HTERT RPE-1 (cell line): Measurements from ENCODE around the gene C2orf80.
"Not testable (repeated sequence)": the region's sequence is repeated elsewhere in the genome, so short reads cannot be mapped to it uniquely, and the experiment has no call there.

Experiments
- in situ Hi-C: fragments of 300-500 bp; cut with MboI; formaldehyde crosslinking; loops from 4 replicates; pipeline ENCODE4 v1.14.3; 2020; ENCODE audit warnings: low sequenced_read_pairs

The C2orf80 gene

DNA sequence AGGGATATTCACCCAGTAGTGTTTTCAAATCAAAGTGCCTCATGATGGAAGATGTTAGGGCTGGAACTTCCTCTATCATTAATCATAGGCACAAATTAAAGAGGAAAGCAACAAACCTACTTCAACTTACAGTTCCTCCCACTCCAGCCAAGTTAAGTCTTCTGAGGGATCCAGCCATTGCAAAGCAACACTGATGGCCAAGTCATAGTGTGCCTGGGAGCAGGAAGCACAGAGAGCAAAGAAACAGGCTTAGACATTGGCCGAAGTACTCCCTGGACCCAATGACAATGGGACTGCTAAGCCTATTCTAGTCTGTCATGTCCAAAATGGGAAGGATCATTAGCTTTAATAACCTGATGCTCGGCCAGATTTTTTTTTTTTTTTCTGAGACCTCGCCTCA is 7.0 kb downstream of the C2orf80 start:
- in situ Hi-C loops, result no loop called here

DNA sequence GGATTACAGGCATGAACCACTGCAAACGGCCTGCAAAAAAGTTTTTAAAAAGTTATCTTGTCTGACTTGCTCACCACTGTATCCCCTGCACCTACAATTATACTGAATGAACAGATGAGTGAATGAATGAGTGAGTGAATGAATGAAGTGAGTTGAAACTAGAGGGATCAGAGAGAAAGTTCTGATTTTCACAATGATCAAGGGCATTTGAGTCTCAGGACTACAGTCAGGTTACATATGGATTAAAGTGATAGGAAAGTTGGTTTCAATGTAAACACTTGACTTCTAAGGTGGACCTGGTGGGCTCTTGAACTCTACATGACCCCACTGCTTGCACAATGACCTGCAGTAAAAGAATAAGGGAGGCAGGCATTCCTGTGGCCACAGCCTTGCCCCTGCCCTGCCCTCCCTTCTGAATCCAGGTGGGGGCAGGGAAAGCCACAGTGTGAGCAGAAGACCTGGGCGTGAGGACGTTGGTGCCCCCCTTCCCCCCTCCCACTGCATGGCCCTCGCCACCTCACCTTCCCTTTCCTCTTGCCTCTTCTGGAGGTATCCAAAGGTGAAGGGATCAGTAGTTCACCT is 10.7 kb downstream of the C2orf80 start:
- in situ Hi-C loops, result no loop called here

DNA sequence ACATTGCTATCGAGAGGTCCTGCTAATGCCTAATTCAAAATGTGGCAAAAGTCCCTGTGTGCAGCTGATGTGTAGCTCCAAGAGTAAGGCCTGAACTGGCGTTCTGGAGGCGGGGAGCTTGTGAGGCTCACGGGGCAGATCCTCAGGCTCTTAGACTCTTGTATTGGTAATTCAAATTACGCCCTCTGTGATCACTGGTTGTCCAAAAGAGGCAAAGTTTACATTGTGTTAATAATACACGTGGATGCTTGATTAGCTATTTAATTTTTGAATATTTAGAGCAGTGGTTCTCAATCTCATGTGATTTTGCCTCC is 14.0 kb downstream of the C2orf80 start:
- in situ Hi-C loops, result no loop called here

DNA sequence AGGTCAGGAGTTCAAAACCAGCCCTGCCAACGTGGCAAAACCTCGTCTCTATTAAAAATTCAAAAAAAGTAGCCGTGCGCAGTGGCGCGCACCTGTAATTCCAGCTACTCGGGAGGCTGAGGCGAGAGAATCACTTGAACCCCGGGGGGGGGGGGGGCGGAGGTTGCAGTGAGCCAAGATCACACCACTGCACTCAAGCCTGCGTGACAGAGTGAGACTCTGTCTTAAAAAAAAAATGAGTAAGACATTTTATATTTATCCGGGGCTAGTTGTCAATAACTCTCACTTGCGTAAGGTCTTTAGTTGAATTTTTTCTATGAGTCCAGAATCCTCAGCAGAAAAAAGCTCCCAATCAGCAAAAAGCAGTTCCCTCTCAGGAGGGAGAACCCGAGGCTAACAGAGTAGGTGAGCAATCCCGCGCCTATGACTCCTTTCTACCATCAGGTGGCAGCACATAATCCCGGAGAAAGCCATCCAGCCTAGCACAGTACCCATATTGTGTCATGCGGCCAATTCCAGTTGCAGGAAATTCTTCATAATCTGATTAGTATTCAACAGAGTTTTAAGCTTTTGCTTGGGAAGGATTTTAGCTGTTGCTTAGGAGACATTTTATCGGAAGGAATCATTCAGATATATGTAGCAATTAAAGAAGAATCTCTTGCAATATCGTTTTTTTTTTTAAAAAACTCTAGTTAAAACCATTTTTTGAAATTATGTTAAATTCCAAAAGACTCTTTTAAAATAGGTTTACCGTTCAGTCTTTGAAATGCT is 14.6 kb downstream of the C2orf80 start:
- in situ Hi-C loops, result no loop called here

DNA sequence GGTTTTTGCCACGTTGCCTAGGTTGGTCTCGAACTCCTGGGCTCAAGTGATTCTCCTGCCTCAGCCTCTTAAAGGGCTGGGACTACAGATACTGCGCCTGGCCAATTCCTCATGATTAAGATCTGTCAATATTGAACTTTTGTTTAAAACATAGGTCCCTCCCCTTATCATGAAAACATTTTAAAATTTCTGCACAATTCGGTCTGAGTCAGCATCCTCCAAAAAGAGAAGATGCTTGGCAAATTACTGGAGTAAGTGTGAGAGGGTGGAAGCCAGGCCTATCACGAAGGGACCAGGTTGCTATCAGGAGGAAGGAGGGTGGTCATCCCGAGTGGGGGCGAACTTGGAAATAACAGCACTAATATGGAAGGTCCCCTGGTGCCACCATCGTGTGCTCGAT is 15.7 kb downstream of the C2orf80 start:
- in situ Hi-C loops, result no loop called here

DNA sequence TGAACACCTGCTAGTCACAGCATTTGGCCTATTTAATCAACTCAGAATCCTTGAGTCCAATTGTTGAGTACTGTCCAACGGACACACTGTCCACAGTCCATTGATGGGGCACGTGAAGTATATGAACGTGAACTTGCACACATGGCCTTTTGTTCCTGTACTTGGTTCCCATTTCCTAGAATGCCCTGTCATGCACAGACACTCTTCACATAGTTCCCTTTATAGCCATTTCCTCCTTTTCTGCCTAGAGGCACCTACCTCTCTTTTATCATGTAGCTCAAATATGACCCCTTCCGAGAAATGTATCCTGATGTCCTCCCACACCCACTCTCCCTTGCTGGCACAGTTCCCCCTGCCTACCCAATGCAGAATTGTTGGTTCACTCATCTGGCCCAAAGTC is 17.7 kb downstream of the C2orf80 start:
- in situ Hi-C loops, result no loop called here

DNA sequence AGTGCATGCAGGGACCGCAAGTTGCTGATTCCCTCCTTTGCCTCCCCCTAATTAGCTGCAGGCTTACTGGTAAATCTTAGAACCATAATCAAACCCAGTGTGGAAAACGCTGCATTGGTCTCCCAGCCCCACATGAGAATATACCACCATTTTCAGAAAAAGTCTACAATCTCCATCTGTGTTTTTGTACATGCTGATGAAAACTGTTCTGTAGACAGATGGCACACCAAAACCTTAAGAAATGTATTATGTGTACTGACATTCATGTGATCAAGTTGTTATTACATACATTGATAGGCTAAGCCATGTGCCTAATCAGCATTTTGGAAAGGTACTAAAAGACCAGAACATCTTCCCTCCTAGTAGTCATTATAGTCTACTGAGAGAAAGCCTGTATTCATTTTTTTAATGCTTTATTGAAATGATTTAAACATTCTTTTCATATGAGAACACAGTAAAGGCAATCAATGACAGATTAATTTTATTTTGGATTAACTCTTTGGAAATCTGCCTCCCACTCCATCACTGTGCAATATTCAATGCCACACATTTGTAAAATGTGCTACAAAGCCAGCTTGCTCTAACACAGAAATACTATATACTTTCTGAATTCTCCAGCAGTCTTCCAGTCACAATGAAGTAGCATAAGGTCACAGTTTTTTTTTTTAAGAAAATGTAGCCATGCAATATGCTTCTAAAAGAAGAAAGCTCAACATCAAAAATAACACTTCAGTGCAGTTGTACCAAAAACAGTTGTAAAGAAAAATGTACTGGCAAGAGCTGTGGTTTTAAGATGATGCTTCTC is 24.7 kb downstream of the C2orf80 start:
- in situ Hi-C loops, result no loop called here

DNA sequence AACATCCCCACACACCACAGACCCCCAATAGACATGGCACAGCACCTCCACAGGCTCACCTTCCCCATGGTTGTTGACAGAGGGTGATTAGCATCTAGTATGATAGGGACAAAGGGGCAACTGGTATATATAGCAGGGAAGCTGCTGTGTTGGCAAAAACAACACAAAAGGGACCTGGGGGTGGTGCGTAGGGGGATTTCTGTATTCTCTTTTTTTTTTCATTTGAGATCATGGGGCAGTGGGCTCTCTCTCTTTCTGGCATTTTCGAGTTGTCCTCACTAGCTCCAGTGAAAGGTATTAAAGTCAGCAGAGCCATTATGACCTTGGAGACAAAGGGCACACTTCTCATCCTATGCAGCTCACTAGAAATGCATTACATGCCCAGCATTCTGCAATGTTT is 26.3 kb downstream of the C2orf80 start, which contains the start of gene CRYGA:
CRYGA (minus strand) TSS at position 101 of the 400 bp plus-strand sequence; CDS start at position 68, 33 bp downstream.
- in situ Hi-C loops, result no loop called here

DNA sequence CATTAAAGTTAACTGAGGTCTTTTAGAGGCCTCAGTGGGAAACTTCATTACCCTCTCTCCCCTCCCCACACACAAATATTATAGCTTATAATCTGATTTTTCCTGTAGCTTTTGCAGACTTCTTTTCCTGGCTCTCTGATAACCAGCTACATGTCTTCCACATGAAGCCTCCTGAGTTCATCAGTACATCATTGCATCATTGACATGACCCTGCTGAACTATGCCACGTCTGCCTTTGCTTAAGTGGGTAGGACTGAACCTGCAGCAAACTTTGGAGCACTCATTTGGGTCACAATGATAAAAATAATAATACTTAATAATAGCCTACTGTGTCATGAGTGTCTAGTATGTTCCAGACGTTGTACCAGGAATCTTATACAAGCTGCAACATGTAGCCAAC is 33.4 kb downstream of the C2orf80 start:
- in situ Hi-C loops, result no loop called here

DNA sequence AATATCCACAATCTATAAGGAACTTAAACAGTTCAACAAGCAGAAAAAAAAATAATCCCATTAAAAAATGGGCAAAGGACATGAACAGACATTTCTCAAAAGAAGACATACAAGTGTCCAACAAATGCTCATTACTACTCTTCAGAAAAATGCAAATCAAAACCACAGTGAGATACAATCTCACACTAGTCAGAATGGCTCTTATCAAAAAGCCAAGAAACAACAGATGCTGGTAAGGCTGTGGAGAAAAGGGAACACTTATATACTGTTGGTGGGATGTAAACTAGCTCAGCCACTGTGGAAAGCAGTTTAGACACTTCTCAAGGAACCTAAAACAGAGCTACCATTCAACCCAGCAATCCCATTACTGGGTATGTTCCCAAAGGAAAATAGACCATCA is 36.7 kb downstream of the C2orf80 start:
- in situ Hi-C loops, result no loop called here

DNA sequence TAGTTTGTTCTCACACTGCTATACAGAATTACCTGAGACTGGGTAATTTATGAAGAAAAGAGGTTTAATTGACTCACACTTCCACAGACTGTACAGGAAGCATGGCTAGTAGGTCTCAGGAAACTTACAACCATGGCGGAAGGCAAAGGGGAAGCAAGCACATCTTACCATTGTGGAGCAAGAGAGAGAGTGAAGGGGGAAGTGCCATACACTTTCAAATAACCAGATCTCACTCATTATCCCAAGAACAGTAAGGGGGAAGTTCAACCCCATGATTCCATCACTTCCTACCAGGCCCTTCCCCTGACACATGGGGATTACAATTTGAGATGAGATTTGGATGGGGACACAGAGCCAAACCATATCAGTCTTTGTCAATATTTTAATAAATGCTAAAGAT is 38.9 kb downstream of the C2orf80 start:
- in situ Hi-C loops, result no loop called here

DNA sequence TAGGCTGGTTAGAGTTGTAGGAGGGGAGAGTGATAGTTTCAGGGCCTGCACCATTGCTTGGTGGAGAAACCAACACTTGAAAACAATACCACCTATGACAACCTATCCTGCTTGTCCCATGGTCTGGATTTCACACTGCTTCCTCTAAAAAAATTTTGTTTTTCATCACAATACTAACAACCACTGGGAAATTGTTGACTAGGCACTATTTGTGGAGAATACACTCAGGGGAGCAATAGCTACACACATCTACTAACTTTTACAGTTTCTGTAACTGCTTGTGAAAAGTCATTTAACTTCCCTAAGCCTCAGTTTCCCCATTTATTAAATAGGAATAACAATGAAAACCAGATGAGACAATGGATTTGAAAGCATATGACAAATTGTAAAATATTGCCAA is 39.7 kb downstream of the C2orf80 start:
- in situ Hi-C loops, result no loop called here

DNA sequence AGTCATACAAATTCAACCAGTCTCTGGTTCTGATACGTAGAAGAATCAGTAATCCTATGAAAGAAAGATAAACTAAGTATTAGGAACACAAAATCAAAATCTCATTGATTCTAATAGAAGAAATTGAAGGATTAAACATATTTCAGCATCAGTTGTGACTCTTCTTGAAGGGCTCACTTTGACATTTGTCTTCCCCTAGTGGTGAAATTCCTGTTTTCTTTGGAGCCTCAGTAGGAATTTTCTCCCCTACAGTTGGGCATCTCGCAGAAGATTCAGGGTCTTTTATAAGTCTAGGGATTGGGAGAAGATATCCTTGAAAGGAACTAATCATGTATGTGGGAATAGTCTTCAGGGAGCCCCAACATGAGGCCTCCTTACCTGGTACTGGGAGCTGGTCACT is 41.0 kb downstream of the C2orf80 start:
- in situ Hi-C loops, result no loop called here

DNA sequence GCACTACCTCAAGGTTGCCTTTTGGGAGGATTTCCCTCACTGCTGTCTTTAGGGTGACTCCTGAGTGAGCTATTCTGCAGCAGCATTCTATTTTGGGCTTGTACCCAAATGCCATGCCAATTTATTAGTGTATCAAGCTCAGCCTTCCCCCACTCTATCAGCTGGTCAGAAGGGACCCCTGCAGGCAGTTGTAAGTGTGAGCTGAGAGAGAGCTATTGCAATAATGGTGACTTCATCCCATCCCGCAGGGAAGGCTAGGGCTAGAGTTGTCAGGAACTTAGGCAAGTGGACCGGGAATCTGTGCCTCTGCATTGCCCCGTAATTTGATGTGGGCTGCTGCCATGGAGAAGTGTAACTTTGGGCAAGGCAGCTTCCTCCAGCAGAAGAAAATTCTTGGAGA is 42.1 kb downstream of the C2orf80 start:
- in situ Hi-C loops, result no loop called here

DNA sequence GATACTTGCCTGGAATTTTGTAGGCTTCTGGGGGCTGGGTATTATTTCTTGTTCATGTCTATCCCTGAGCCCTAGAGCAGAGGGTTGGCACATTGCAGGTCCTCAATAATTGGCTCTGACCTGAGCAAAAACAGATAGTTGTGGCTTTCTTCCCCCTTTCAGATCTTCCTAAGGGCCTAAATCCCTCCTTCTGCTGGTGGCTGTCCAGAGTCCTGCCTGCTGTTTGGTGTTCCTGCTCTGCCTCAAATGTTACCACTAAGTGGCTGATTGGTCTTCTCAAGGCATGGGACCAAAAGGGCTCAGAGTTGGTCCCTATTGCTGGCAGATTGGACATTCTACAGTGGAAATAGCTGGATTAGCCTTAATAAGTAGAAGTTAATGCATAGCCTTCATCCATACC is 42.8 kb downstream of the C2orf80 start:
- in situ Hi-C loops, result no loop called here

DNA sequence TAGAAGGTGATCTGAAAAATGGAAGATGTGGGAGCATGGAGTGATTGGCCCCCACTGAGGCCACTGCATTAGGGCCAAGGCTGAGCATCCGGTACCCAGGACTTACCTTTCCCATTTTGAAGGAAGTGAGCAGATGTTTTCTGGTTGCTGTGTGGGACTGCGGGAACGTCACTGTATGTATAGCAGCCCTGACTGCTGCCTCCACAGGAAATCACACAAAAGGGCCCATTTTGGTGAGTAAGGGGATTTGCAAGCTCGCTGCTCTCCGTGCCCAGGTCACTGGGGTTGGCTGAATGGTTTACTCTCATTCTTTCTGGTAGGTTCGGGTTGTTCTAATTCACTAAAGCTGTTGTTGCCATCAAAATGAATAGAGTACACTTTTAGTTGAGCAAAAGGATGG is 43.8 kb downstream of the C2orf80 start, which contains the start of gene CRYGB:
CRYGB (minus strand) TSS at position 153 of the 400 bp plus-strand sequence; CDS start at position 115, 38 bp downstream.
- in situ Hi-C loops, result no loop called here

DNA sequence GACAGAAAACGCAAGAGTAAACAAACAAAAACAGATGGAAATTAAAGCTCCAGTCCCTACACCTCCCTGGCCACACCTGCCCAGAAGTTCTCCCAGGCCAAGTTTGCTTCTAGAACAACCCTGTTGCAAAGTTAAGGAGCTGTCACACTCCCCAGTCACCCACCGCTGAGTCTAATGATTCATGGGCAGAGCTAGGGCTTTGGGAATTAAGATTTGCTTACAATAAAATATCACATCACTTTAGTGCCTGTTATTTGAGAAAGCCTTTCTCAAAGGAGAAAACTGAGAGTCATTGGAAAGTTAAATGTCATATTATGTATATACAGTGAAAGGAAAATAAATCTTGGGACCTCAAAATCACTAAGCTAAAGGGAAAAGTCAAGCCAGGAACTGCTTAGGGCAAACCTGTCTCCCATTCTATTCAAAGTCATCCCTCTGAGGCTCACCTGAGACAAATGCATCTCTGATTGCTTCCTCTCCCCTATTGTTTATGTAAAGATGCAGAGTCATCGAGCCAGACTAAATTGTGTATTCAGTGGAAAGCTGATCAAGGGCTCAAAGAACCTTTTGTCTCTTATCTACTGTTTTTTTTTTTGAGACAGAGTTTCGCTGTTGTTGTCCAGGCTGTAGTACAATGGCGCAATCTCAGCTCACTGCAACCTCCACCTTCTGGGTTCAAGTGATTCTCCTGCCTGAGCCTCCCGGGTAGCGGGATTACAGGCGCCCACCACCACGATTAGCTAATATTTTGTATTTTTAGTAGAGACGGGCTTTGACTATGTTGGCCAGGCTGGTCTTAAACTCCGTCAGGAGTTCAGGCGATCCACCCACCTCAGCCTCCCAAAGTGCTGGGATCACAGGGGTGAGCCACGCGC is 46.7 kb downstream of the C2orf80 start:
- in situ Hi-C loops, result no loop called here

DNA sequence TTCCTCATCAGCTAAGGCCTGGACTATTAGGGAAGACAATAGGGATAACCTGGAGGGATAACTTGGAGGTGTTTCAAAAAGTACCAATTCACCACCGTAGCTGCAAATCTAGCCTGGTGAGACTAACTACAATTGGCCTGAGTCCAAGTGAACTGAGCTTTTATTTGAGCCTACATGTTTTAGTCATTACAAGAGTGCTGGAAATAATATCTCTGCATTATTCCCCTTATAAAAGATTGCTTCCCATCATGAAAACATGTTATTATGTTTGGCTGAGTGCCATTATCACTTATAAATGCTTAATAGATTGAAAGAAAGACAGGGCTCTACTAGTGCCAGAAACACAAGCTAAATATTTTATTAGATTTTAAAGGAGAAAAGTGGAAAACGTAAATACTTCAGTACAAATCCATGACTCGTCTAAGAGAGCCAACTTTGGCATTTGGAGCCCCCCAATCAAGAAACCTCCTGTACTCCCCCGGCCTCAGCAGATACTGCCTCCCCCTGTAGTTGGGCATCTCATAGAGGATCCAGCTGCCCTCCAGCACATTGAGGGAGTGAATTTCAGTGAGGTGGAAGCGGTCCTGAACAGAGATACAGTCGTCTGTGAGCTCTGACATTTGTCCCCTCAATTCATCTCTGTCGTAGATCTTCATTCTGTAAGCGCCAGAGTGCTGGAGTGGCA is 47.4 kb downstream of the C2orf80 start:
- in situ Hi-C loops, result no loop called here

DNA sequence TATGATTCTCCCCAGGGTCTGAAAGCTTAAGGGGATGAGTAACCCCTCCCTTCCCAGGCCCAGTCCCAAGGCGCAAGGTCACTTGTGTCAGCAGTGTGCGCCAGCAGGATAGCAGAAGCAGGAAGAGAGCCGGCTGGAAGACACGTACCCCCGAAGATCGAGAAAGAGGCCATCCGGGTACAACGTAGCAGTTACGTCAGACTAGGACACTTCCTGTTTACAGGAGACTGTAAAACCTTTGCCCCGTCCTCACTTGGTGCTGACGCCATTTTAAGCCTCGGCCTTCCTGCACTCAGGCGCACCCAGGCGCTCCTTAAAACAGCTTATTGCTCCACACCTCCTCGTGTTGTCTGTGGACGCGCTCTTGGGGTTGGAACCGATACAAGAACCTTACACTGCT is 50.4 kb downstream of the C2orf80 start:
- in situ Hi-C loops, result no loop called here

DNA sequence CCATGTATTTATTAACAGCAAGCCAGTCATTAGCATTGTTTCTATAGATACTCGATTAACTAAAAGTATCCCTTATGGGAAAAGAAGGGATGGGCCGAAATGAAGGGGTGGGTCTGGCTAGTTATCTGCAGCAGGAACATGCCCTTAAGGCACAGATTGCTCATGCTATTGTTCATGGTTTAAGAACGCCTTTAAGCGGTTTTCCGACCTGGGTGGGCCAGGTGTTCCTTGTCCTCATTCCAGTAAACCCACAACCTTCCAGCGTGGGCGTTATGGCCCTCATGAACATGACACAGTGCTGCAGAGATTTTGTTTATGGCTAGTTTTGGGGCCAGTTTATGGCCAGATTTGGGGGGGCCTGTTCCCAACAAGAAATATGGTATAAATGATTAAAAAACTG is 51.5 kb downstream of the C2orf80 start:
- in situ Hi-C loops, result not testable (repeated sequence)
